HepG2 (cell line): ENCODE measurements around the gene CACNA1G. TPM values are rescaled to one million over a fixed set of nuclear protein-coding genes. Genes with fewer than 3 reads are reported as not detected.

Experiments
- ATAC-seq: fragments of 200-7000 bp; cut with Tn5 transposase; 3 replicates; pipeline ENCODE4 v1.9.1; 2020; ENCODE audit warnings: mild to moderate bottlenecking, moderate library complexity
- BruUV-seq: library from RNA; stranded (reverse); fragments of 400-500 nt; replicated peaks from 2 replicates; lab custom pipeline; 2021; lab: Mats Ljungman, UMichigan
- CTCF ChIA-PET: fragments of 300-600 bp; formaldehyde crosslinking; extraction: SDS; loops from one replicate; lab custom pipeline; 2021; ENCODE audit warnings: low total read pairs, inconsistent platforms, low intra/inter-chr PET ratio; lab: Yijun Ruan, JAX
- POLR2A ChIA-PET: fragments of 350-600 bp; sonication (Branson Sonifier 250); formaldehyde crosslinking; loops from one replicate; lab custom pipeline; 2020; ENCODE audit warnings: antibody characterized with exemption, inconsistent platforms; lab: Yijun Ruan, JAX
- DNase-seq: peaks from one replicate; pipeline ENCODE4 v3.0.0-alpha.2; 2015; ENCODE audit warnings: low spot score
- FAIRE-seq: peaks from 3 replicates; lab custom pipeline; 2011; peaks lifted over from hg19 to GRCh38; lab: Jason Lieb, UNC
- H2AFZ ChIP-seq: one replicate; pipeline ENCODE4 v1.6.1; 2011; ENCODE audit warnings: low read length, inconsistent platforms
- H3K27ac ChIP-seq: fragments of 300-600 bp; 3 replicates; pipeline ENCODE4 v1.8.0; 2011; ENCODE audit warnings: mixed run types, mild to moderate bottlenecking, mixed read lengths, low read length, inconsistent platforms; ENCODE audit not compliant: insufficient read depth; ENCODE audit errors: extremely low read length
- H3K27me3 ChIP-seq, 2 experiments: fragments of 200-600 bp in 1 of 2; 2 replicates in 1 of 2; 3 replicates in 1 of 2; pipeline versions ENCODE4 v1.6.0 to v1.8.0; 2011; ENCODE audit warnings: low read length in 2 of 2, mild to moderate bottlenecking in 2 of 2, moderate library complexity in 2 of 2, inconsistent platforms in 1 of 2; ENCODE audit not compliant: insufficient read depth in 2 of 2, control insufficient read depth in 1 of 2
- H3K36me3 ChIP-seq, 2 experiments: fragments of 200-600 bp in 1 of 2; replicated peaks in 1 of 2; 2 replicates in 1 of 2; 3 replicates in 1 of 2; pipeline versions ENCODE4 v1.5.1 to v1.8.0; 2011; ENCODE audit warnings: low read length in 2 of 2, inconsistent platforms in 1 of 2; ENCODE audit not compliant: insufficient read depth in 2 of 2, control insufficient read depth in 1 of 2
- H3K4me1 ChIP-seq: 2 replicates; pipeline ENCODE4 v1.5.1; 2012; ENCODE audit warnings: low read length, inconsistent platforms; ENCODE audit not compliant: insufficient read depth
- H3K4me2 ChIP-seq: 2 replicates; pipeline ENCODE4 v1.6.0; 2011; ENCODE audit warnings: low read depth, low read length, inconsistent platforms
- H3K4me3 ChIP-seq, 3 experiments: fragments of 200-600 bp in 1 of 3; sonication (generic), shearing (Covaris generic) in 1 of 3; replicated peaks in 1 of 3; 2 replicates each; pipeline ENCODE4 v1.5.1; 2011 to 2016; ENCODE audit warnings: low read length in 3 of 3, inconsistent platforms in 2 of 3, low read depth in 2 of 3, mild to moderate bottlenecking in 2 of 3, control low read depth in 1 of 3, mixed read lengths in 1 of 3; ENCODE audit not compliant: insufficient read depth in 1 of 3
- H3K79me2 ChIP-seq: one replicate; pipeline ENCODE4 v1.6.1; 2011; ENCODE audit warnings: low read length, inconsistent platforms; ENCODE audit not compliant: insufficient read depth
- H3K9ac ChIP-seq: 2 replicates; pipeline ENCODE4 v1.6.0; 2011; ENCODE audit warnings: mild to moderate bottlenecking, low read depth, low read length, inconsistent platforms; ENCODE audit not compliant: insufficient read depth
- H3K9me3 ChIP-seq: 2 replicates; pipeline ENCODE4 v1.5.1; 2012; ENCODE audit warnings: mild to moderate bottlenecking, low read length
- H4K20me1 ChIP-seq: 2 replicates; pipeline ENCODE4 v1.6.0; 2011; ENCODE audit warnings: inconsistent platforms, mild to moderate bottlenecking, low read length, moderate library complexity; ENCODE audit not compliant: insufficient read depth
- ATF7-NPFF ChIP-seq: sonication (generic); formaldehyde crosslinking; IDR thresholded peaks from 2 replicates; pipeline ENCODE4 v1.8.1; 2023; ENCODE audit warnings: mild to moderate bottlenecking, low read depth, missing genetic modification reagents, moderate library complexity
- CCAR2 ChIP-seq: fragments of 200-400 bp; formaldehyde crosslinking; optimal IDR thresholded peaks from 2 replicates; pipeline ENCODE3; 2018; ENCODE audit warnings: low read depth, mild to moderate bottlenecking, low read length, moderate library complexity
- FIP1L1 ChIP-seq: fragments of 200-400 bp; formaldehyde crosslinking; IDR thresholded peaks from 2 replicates; pipeline ENCODE4 v1.6.1; 2018; ENCODE audit warnings: low read depth, mild to moderate bottlenecking, low read length, moderate library complexity, borderline replicate concordance; ENCODE audit not compliant: insufficient read depth
- GMEB1 ChIP-seq: sonication (generic); formaldehyde crosslinking; IDR thresholded peaks from 2 replicates; pipeline ENCODE4 v1.5.1; 2020; ENCODE audit warnings: missing genetic modification reagents, mild to moderate bottlenecking, borderline replicate concordance
- MIXL1 ChIP-seq: IDR thresholded peaks from 2 replicates; pipeline ENCODE4 v1.6.1; 2016
- RNF2 ChIP-seq: fragments of 450-650 bp; conservative IDR thresholded peaks from 2 replicates; pipeline ENCODE4 v1.6.1; 2016; ENCODE audit warnings: low read depth
- SP1 ChIP-seq, 2 experiments: fragments of 450-650 bp in 1 of 2; sonication (generic) in 1 of 2; formaldehyde crosslinking in 1 of 2; IDR thresholded peaks; 2 replicates each; pipeline versions ENCODE4 v1.4.0 to v1.6.1; 2016 to 2020; ENCODE audit warnings: missing genetic modification reagents in 1 of 2
- TBP ChIP-seq: sonication (generic); formaldehyde crosslinking; IDR thresholded peaks from 2 replicates; pipeline ENCODE4 v1.5.0; 2020; ENCODE audit warnings: missing genetic modification reagents
- ZBTB10 ChIP-seq: sonication (generic); formaldehyde crosslinking; IDR thresholded peaks from 2 replicates; pipeline ENCODE4 v1.4.0; 2020; ENCODE audit warnings: missing genetic modification reagents, borderline replicate concordance
- ZBTB25 ChIP-seq: IDR thresholded peaks from 2 replicates; pipeline ENCODE4 v1.6.1; 2018; ENCODE audit warnings: missing genetic modification reagents
- ZBTB33 ChIP-seq: sonication (generic); formaldehyde crosslinking; IDR thresholded peaks from 2 replicates; pipeline ENCODE4 v1.4.0; 2020; ENCODE audit warnings: missing genetic modification reagents
- ZNF354B ChIP-seq: sonication (generic); formaldehyde crosslinking; IDR thresholded peaks from 2 replicates; pipeline ENCODE4 v1.8.0; 2022; ENCODE audit warnings: mild to moderate bottlenecking, missing genetic modification reagents
- ZNF547 ChIP-seq: sonication (generic); formaldehyde crosslinking; IDR thresholded peaks from 2 replicates; pipeline ENCODE4 v1.5.1; 2020; ENCODE audit warnings: mild to moderate bottlenecking, missing genetic modification reagents
- ZNF598 ChIP-seq: sonication (generic); formaldehyde crosslinking; IDR thresholded peaks from 2 replicates; pipeline ENCODE4 v1.5.1; 2020; ENCODE audit warnings: mild to moderate bottlenecking, missing genetic modification reagents, borderline replicate concordance
- ZNF616 ChIP-seq: sonication (generic); formaldehyde crosslinking; IDR thresholded peaks from 2 replicates; pipeline ENCODE4 v1.5.0; 2020; ENCODE audit warnings: low read depth, mild to moderate bottlenecking, missing genetic modification reagents
- ZNF788 ChIP-seq: sonication (generic); formaldehyde crosslinking; IDR thresholded peaks from 2 replicates; pipeline ENCODE4 v1.5.0; 2020; ENCODE audit warnings: mild to moderate bottlenecking, missing genetic modification reagents, borderline replicate concordance
- WGBS: methylation state at CpG from one replicate; pipeline ENCODE4 v1.1.6; 2017; ENCODE audit warnings: low lambda C conversion rate; 5-methylcytosine and 5-hydroxymethylcytosine counted together
- in situ Hi-C: cut with HindIII; loops from 2 replicates; pipeline ENCODE4 v1.10.0; 2017; ENCODE audit warnings: low pct_unique_long_range_greater_than_20kb; ENCODE audit not compliant: extremely low pct_ligation_motif_present
- intact Hi-C: fragments of 100-400 bp; cut with micrococcal nuclease; formaldehyde crosslinking; loops from one replicate; pipeline ENCODE4 v1.10.0; 2022; ENCODE audit not compliant: unreplicated experiment
- polyA plus RNA-seq, 8 experiments: library from polyadenylated mRNA; depleted of rRNA in 3 of 8; stranded (reverse) in 7 of 8; unstranded in 1 of 8; fragments of >200 nt; fragmentation: Illumina TruSeq in 4 of 8; extraction: Trizol in 4 of 8; gene quantifications; 2 replicates each; pipeline versions ENCODE4 v1.2.1 to v1.2.3, GENCODE V29; 2011 to 2016; ENCODE audit warnings: low read depth in 4 of 8, missing spikeins in 1 of 8, mixed read lengths in 1 of 8; ENCODE audit not compliant: insufficient read depth in 1 of 8
- total RNA-seq, 5 experiments: library from RNA; depleted of rRNA; stranded (reverse); fragments of >200 nt; fragmentation: Illumina TruSeq; extraction: Trizol; gene quantifications; 2 replicates each; pipeline ENCODE4 v1.2.3, GENCODE V29; 2016; ENCODE audit warnings: low read depth in 1 of 5

Gene CACNA1G
- total and polyA plus RNA-seq, 2 of the 13 experiments (the other 11 are each of a cell fraction or from before 2014, with no cell fraction given): 0.02 TPM; not detected in 1

- Histone ChIP-seq H3K9me3 (no peaks in the 10 kb centered on the region), H3K79me2 (no peaks in the 10 kb centered on the region), H3K27ac (no peak overlapping the region), H4K20me1 (peaks cover 5% of the 10 kb centered on the region; the same call in 1 of the 2 replicates), H3K9ac (no peak overlapping the region), H3K4me2 (no peak overlapping the region), H3K4me3 (no peak overlapping the region), H3K4me1 (peaks cover 9% of the 10 kb centered on the region), H3K27me3 (peaks cover 20 to 32% of the 10 kb centered on the region in 2 experiments), H3K36me3 (no peaks in the 10 kb centered on the region), H2AFZ (no peak overlapping the region)
- in situ Hi-C loops: no loop called here
- CTCF ChIA-PET: no interaction called here
- ATAC-seq: no peak
- no peak for DNase-seq
- POLR2A ChIA-PET: interaction anchor here (1.5 to 2.4 kb wide), 4 partner anchors 8 to 125 kb away, joined by 6 to 8 read pairs (median 8); no protein-coding TSS in a partner anchor
- intact Hi-C loops: no loop called here
- 85% methylated on average over 52 of the region's 55 CpGs for WGBS
- BruUV-seq: no TSS peak
- no peak for FAIRE-seq
- no peak for TF ChIP-seq MIXL1
- no peak for TF ChIP-seq ZBTB25 (CRISPR knock-in tag)
- TF ChIP-seq TBP (CRISPR knock-in tag): no peak
- TF ChIP-seq ZNF788 (CRISPR knock-in tag): no peak
- no peak for TF ChIP-seq CCAR2
- TF ChIP-seq SP1 (IDR thresholded peaks at IDR 0.05): no peak
- TF ChIP-seq SP1 (CRISPR knock-in tag; IDR thresholded peaks at IDR 0.05): no peak
- no peak for TF ChIP-seq ZNF598
- TF ChIP-seq GMEB1: 0 out of 2 replicates have a peak, but pooled peaks have one; percentile 27
- 0 out of 2 replicates have a peak, but pooled peaks have one; percentile 17 for TF ChIP-seq ZBTB33
- no peak for TF ChIP-seq RNF2
- TF ChIP-seq ZBTB10 (CRISPR knock-in tag): no peak
- TF ChIP-seq ZNF547 (CRISPR knock-in tag): 0 out of 2 replicates have a peak, but pooled peaks have one; percentile 28
- TF ChIP-seq ATF7-NPFF (CRISPR knock-in tag): no peak
- TF ChIP-seq ZNF354B (CRISPR knock-in tag): no peak
- TF ChIP-seq ZNF616: no peak
- TF ChIP-seq FIP1L1: no peak
These were observed 1.4 kb upstream of the CACNA1G start for GRCh38 chr17:50558941-50559614.
